Parathyroid adenoma (tissue), 2 donors: Measurements from ENCODE around the gene PTH2.

ENCODE experiments used
- H2AFZ ChIP-seq: fragments of 300-600 bp; sonication (generic); one replicate; pipeline ENCODE4 v1.7.0; 2017; ENCODE audit warnings: antibody characterized with exemption, mild to moderate bottlenecking
- H3K27ac ChIP-seq: fragments of 300-600 bp; sonication (generic); one replicate; pipeline ENCODE4 v1.7.0; 2017
- H3K27me3 ChIP-seq: fragments of 300-600 bp; sonication (generic); one replicate; pipeline ENCODE4 v1.7.0; 2017; ENCODE audit warnings: low read length; ENCODE audit not compliant: control insufficient read depth, insufficient read depth
- H3K36me3 ChIP-seq: fragments of 300-600 bp; sonication (generic); one replicate; pipeline ENCODE4 v1.7.0; 2017; ENCODE audit warnings: low read length; ENCODE audit not compliant: control insufficient read depth, insufficient read depth
- H3K4me1 ChIP-seq: fragments of 300-600 bp; sonication (generic); one replicate; pipeline ENCODE4 v1.7.0; 2017; ENCODE audit warnings: control low read depth
- H3K4me2 ChIP-seq: fragments of 300-600 bp; sonication (generic); one replicate; pipeline ENCODE4 v1.7.0; 2017; ENCODE audit warnings: low read length
- H3K4me3 ChIP-seq: fragments of 300-600 bp; sonication (generic); one replicate; pipeline ENCODE4 v1.7.0; 2017; ENCODE audit warnings: low read depth, low read length
- H3K79me2 ChIP-seq: fragments of 300-600 bp; sonication (generic); one replicate; pipeline ENCODE4 v1.7.0; 2017; ENCODE audit warnings: control low read depth
- H3K9ac ChIP-seq: fragments of 300-600 bp; sonication (generic); one replicate; pipeline ENCODE4 v1.7.0; 2017; ENCODE audit warnings: mild to moderate bottlenecking
- H3K9me3 ChIP-seq: fragments of 300-600 bp; sonication (generic); one replicate; pipeline ENCODE4 v1.7.0; 2017; ENCODE audit warnings: low read length; ENCODE audit not compliant: control insufficient read depth
- CTCF ChIP-seq: fragments of 300-600 bp; sonication (generic); IDR thresholded peaks from one replicate; pipeline ENCODE4 v1.7.0; 2017; ENCODE audit warnings: antibody characterized with exemption, mild to moderate bottlenecking
- donor health status: primary hyperparathyroidism.

PTH2 gene

GRCh38 chr19:49433240-49433901 lies 10.1 kb upstream of the PTH2 start:
- Histone ChIP-seq H2AFZ (no peak overlapping the region), H3K9me3 (no peaks in the 10 kb centered on the region), H3K27me3 (peaks cover 2% of the 10 kb centered on the region)

GRCh38 chr19:49432141-49433073 lies 9.2 kb upstream of the PTH2 start:
- no peak overlapping the region for H3K4me3 ChIP-seq
- H3K36me3 ChIP-seq = no peaks in the 10 kb centered on the region
- H3K79me2 ChIP-seq = no peaks in the 10 kb centered on the region
- H3K4me2 ChIP-seq = no peak overlapping the region
- no peak overlapping the region for H3K9ac ChIP-seq
- H3K27me3 ChIP-seq = peaks cover 2% of the 10 kb centered on the region
- H3K4me1 ChIP-seq = no peaks in the 10 kb centered on the region
- no peak overlapping the region for H3K27ac ChIP-seq
- no peaks in the 10 kb centered on the region for H3K9me3 ChIP-seq
- no peak for TF ChIP-seq CTCF
- no peak overlapping the region for H2AFZ ChIP-seq

More at GRCh38 chr19:49433240-49433901, 10.1 kb upstream of the PTH2 start:
- Histone ChIP-seq H3K27ac (no peak overlapping the region), H3K79me2 (no peaks in the 10 kb centered on the region), H3K4me3 (no peak overlapping the region), H3K9ac (no peak overlapping the region), H3K4me1 (no peaks in the 10 kb centered on the region), H3K36me3 (no peaks in the 10 kb centered on the region), H3K4me2 (no peak overlapping the region)
- no peak for TF ChIP-seq CTCF

GRCh38 chr19:49431330-49431749 lies 8.1 kb upstream of the PTH2 start:
- Histone ChIP-seq H3K36me3 (no peaks in the 10 kb centered on the region), H3K4me3 (no peak overlapping the region)
- TF ChIP-seq CTCF = no peak

GRCh38 chr19:49430678-49431329 lies 7.6 kb upstream of the PTH2 start:
- no peaks in the 10 kb centered on the region for H3K36me3 ChIP-seq
- no peaks in the 10 kb centered on the region for H3K79me2 ChIP-seq
- no peak overlapping the region for H3K27ac ChIP-seq
- H2AFZ ChIP-seq = no peak overlapping the region
- no peak for TF ChIP-seq CTCF
- no peak overlapping the region for H3K4me3 ChIP-seq
- H3K4me1 ChIP-seq = no peaks in the 10 kb centered on the region
- H3K4me2 ChIP-seq = no peak overlapping the region
- peaks cover 14% of the 10 kb centered on the region for H3K27me3 ChIP-seq
- H3K9ac ChIP-seq = no peak overlapping the region
- H3K9me3 ChIP-seq = no peaks in the 10 kb centered on the region

More at GRCh38 chr19:49431330-49431749, 8.1 kb upstream of the PTH2 start:
- H3K4me2 ChIP-seq = no peak overlapping the region
- no peak overlapping the region for H3K9ac ChIP-seq
- no peaks in the 10 kb centered on the region for H3K79me2 ChIP-seq
- H3K4me1 ChIP-seq = no peaks in the 10 kb centered on the region
- peaks cover 8% of the 10 kb centered on the region for H3K27me3 ChIP-seq
- no peak overlapping the region for H3K27ac ChIP-seq
- no peaks in the 10 kb centered on the region for H3K9me3 ChIP-seq
- no peak overlapping the region for H2AFZ ChIP-seq
